ENCODE data around the gene INPP5J.

- TF ChIP-seq, protein P1, sequence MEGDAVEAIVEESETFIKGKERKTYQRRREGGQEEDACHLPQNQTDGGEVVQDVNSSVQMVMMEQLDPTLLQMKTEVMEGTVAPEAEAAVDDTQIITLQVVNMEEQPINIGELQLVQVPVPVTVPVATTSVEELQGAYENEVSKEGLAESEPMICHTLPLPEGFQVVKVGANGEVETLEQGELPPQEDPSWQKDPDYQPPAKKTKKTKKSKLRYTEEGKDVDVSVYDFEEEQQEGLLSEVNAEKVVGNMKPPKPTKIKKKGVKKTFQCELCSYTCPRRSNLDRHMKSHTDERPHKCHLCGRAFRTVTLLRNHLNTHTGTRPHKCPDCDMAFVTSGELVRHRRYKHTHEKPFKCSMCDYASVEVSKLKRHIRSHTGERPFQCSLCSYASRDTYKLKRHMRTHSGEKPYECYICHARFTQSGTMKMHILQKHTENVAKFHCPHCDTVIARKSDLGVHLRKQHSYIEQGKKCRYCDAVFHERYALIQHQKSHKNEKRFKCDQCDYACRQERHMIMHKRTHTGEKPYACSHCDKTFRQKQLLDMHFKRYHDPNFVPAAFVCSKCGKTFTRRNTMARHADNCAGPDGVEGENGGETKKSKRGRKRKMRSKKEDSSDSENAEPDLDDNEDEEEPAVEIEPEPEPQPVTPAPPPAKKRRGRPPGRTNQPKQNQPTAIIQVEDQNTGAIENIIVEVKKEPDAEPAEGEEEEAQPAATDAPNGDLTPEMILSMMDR (IDR thresholded peaks at IDR 0.05), result no peak
- no peak for TF ChIP-seq POLR2A (IDR thresholded peaks at IDR 0.05)
Observed at GRCh38 chr22:31099841-31100761, 22.7 kb upstream of the INPP5J start.
